HG02943 (cell line): ENCODE results near the gene ADAM17.
"Not testable (repeated sequence)": the region's sequence is repeated elsewhere in the genome, so short reads cannot be mapped to it uniquely, and the experiment has no call there.

Experiments
- ATAC-seq: cut with Tn5 transposase; IDR thresholded peaks from one replicate; pipeline ENCODE4 v1.9.1; 2021; ENCODE audit warnings: mild to moderate bottlenecking, low read depth, moderate library complexity; ENCODE audit not compliant: unreplicated experiment

Gene ADAM17

DNA sequence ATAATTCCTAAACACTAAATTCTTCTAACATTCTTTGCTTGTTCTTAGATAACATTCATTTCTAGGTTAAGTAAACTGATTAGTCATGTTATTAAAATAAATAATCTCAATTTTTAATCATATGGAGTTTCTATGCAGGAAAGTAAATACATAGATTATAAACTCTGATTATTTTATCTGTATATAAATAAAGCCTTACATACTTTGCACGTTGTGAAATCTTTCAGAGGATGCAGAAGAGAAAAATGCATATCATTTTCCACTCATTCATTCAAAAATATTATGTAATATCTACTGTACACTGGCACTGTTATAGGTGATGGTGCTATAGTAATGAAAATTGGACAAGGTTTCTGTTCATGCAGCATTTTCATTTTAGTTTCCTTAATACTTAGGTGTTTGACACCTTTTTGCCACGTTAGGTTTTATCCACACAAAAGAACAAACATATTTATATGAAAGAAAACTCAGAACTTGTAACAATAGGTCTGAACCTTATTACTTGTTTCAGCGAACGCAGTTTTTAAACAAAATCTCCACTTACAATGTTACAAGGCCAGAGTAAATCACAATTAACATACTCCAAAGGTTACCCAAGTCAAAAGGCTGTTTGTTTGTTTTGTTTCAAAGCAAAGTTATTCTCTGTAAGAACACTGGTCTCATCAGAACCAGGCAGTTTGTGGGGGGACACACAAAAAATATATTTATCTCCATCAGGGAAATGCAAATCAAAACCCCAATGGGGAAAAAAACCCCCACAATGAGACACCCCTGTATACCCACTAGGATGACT lies 27.4 kb downstream of the ADAM17 start:
- ATAC-seq: no peak

DNA sequence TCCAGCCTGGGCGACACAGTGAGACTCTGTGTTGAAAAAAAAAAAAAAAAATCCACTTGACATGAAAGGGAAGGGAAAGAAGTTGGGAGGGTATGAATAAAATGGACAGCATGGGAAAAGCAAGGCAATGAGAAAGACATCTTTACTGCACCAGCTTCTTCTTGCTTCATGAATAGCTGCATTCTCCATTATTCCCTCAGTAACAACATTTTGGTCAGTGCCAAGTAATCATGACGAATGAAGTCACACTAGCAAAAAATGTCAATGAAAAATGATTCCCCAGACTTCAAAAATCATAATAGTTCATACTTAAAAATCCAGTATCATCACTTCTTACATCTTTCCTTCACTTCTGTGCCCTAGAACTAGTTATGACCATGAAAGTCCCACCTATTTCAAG lies 30.4 kb downstream of the ADAM17 start:
- ATAC-seq: no peak

DNA sequence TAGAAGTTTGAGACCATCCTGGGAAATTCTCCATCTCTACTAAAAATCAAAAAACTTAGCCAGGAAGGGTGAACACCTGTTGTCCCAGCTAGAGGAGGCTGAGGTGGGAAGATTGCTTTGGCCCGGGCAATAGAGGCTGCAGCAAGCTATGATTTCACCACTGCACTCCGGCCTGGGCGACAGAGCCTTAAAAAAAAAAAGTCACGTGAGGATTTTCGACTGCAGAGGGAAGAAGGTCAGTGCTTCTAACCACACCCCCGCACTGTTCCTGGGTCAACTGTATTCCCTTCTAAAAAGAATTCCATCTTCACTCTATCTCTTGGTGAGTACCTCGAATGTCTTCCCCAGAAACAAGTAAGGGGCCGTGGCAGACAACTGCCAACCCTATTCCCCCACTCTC lies 31.3 kb downstream of the ADAM17 start:
- ATAC-seq: no peak

DNA sequence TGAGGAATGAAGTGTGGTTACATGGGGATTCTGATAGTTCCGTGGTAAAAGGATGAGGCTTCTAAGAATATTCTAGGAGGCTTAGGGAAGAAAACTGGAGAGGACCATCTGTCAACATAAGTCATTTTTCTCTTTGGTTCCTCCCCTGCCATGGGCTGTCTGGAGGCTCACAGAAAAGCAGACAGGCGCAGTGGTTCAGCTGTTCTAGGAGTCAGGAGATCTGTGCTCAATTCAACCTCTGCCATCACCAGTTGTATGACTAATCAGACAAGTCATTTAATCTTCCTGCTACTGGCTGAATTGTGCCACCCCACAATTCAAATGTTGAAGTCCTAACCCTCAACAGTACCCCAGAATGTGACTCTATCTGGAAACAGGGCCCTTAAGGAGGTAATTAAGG lies 36.4 kb downstream of the ADAM17 start:
- no peak for ATAC-seq

DNA sequence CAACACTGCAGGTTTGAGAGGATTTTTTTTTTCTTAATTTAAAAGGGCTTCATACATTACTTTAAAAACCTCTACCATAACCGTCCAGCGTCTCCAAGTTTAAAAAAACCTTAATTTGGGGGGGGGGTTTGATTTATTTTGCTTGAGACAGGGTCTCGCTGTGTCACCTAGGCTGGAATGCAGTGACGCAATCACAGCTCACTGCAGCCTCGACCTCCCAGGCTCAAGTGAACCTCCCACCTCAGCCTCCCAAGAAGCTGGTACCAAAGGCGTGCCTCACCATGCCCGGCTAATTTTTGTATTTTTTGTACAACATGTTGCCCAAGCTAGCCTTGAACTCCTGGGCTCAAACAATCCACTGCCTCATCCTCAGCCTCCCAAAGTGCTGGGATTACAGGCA lies 36.9 kb downstream of the ADAM17 start:
- no peak for ATAC-seq

DNA sequence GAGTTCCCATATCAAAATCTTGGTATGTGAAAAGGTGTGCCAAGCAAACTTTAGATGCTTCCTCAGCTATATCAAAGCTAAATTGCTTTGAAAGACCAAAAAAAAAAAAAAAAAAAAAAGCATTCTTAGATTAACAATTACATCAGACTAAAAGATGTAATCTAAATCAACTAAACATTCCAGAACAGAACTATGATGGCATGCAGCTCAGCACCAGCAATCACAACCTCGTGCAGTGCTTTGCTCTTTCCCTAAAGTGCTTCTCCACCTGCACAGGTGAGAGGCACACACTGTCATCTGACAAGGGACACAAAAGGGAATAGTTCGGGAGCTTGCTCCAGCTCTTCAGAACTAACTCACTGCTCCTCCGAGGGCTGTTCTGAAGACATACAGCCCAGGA lies 37.5 kb downstream of the ADAM17 start:
- no peak for ATAC-seq

DNA sequence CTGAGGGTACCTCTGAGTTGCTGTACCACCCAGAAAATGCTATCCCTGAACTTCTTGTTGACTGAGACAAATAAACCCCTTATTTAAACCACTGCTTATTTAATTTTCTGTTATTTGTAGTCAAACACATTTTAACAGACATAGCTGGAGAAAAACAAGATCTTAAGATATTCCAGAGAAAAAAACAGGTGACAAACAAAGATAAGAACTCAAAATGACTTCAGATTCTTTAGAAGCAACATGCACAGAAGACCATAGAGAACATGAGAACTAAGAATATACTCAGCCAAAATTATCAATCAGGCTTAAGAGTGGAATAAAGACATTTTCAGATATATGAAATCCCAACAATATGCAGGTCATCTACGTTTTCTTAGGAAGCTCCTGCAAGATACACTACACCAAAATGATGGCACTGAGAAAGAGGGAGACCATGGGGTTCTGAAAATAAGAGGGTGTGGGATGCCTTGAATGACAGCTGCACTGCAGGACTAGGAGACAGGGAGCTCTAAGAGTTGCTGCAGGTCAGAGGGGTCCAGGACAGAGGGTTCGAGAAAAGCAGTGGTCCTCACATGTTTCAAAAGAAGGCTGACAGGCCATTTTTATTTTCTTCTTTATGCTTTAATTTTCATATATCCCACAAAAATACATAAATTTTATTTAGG lies 38.4 kb downstream of the ADAM17 start:
- ATAC-seq: no peak

DNA sequence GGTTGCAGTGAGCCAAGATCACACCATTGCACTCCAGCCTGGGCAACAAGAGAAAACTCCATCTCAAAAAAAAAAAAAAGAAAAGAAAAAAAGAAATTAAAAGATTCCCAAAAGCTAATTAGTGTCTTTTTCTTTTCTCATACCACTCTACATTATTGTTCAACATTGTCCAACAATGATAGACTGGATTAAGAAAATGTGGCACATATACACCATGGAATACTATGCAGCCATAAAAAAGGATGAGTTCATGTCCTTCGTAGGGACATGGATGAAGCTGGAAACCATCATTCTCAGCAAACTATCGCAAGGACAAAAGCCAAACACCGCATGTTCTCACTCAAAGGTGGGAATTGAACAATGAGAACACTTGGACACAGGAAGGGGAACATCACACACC lies 41.7 kb downstream of the ADAM17 start:
- ATAC-seq: not testable (repeated sequence)

DNA sequence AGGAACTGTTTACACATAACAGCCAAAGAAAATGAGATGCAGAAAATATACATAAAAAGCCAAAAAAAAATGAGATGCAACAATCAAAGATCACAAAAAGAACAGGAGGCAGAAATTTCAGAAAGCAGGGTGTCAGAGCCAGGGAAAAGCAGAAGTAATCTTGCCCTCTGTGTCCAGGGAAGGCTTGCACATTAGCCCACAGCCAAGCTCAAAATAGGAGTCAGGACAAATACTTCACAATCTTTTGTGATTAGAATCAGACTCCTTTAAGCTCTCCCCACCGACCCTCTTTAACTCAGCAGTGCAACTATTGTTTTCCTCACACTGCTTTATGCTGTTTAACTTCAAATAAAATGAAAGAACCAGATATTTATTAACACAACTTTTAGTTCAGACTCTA lies 46.7 kb downstream of the ADAM17 start:
- ATAC-seq: no peak

DNA sequence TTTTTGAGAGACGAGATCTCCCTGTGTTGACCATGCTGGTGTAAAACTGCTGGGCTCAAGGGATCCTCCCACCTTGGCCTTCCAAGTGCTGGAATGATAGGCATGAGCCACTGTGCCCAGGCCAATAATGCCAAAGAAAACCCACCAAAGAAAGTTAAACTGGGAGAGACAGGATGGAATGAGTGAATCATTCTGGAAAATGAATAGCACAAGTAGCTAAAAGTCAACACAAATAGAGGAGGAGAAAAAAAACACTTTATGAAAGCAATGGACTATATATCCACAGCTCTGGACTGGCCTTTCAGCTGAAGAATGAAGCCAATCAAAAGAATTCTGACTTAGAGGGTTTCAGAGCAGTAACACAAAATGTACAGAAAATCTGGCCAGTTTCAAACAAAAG lies 57.4 kb downstream of the ADAM17 start:
- no peak for ATAC-seq

DNA sequence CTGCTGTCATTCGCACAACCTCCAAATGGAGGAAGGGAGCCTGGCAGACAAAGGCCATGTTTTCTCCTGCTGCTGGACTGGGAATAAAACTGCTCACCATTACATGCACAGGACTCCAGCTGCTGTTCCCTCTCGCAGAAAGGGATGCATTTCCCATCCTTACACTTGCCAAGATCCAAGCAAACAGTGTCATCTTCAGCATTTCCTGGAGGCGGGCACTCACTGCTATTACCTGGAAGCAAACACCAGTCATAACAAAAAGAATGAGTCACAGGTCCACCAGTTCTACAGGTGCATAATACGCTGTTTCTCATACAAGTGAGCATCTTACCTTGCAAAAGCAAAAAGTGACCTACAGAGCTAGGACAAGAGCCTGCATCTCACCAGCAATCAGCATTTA lies 58.6 kb downstream of the ADAM17 start:
- ATAC-seq: no peak

DNA sequence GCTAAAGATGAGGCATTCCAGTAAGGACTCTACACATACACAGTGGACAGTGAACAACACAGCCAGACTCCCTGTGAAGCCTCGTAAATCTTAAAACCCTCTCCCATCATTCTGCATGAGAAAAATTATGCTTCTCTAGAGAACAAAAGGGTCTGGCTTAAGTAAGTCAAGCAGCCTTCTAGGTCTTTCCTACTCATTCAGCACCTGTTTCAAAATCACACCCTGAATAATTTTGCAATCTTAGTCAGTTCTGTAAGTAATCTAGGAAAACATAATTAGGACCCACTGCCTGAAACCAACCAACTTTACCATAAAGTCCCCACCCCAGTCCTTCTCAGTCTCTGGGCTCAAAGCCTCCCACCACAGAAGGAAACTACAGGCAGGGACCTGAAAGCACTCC lies 61.5 kb downstream of the ADAM17 start:
- no peak for ATAC-seq

DNA sequence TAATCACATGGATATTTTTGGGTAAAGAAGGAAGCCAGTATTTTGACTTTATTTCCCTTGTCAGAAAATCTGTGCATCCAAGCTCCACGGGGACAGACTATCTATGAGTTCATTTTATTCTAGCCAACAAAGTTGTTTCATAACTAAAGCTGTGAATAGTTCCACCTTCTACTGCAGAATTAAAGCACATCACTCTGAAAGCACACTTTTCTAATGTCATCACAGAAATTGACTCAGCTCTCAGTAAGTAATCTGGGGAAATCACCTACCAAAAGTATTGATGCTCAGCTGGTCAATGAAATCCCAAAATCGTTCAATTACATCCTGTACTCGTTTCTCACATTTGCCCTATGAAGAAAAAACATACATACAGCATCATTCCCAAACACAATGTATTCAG lies 62.2 kb downstream of the ADAM17 start:
- no peak for ATAC-seq

DNA sequence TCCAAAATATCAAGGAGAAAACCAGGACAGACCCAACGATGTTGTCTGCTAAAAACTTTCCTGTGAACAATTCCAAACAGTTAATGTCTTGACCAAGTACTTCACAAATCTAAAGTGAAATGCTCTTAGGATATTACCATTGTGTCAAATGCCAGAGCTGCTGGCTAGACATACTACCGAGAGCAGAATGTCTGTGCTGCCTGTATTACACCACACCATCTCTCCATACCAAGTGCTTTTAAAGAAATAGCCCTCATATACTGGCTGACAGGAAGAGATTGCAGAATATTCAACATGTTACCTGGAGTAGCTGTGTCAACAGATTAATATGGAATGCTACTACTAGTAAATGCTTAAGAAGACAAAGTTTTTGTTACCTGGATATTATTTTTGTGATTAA lies 62.7 kb downstream of the ADAM17 start:
- ATAC-seq: no peak

DNA sequence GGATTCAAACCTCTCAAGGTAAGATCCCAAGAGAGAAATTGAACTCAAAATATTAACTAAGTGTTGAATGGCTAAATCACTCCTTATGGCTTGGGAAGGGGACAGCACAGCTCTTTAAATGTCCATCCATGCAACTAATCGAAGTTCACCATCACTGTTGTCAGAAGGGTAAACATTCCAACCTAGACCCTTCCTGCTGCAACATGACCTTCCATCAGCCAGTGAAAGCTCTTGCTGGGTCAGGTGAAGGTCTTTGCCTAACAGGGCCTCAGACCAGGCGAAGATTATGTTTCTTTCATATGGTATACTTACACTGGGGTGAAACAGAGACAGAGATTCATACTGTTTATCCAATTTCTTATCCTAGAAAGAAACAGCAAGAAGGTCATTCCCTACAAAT lies 64.8 kb downstream of the ADAM17 start:
- ATAC-seq: no peak

DNA sequence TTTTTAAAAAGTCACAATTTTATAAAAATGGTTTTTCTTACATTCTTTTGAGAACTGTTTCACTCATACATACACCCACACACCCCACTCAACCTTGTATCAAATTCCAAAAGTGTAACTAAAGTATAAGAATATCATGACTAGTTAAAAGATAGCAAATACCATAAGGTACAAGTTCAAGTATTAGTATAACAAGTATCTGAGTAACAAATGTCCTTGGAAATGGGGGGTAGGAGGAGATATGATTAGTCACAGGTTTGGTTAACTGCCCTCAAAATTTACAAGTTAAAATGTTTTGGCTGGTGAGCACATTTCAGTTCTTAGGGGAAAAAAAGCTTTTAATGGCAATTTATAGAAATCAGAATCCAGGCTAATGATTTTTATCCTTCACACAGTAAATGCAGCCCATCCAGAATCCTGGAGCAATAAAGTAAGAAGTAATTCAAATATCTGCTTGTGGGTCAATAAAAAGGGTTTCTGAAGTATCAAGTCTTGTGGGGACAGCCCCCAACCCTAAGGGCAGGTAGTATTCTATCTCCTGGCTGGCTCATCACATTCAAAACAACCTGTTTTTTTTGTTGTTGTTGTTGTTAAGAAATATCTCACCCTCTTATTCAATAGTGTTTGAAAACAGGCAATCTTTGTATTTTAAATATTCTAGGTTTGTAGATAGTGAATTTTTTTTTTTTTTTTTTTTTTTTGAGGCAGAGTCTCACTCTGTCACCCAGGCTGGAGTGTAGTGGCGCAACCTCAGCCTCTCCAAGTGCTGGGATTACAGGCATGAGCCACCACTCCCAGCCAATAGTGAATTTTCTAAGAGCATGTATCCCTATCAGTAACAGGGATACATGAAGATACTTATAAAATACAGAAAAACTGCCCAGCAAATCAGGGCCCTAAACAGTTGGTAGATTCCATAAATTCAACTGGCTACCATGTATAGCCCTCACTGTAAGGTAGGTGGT lies 66.8 kb downstream of the ADAM17 start:
- ATAC-seq: no peak

DNA sequence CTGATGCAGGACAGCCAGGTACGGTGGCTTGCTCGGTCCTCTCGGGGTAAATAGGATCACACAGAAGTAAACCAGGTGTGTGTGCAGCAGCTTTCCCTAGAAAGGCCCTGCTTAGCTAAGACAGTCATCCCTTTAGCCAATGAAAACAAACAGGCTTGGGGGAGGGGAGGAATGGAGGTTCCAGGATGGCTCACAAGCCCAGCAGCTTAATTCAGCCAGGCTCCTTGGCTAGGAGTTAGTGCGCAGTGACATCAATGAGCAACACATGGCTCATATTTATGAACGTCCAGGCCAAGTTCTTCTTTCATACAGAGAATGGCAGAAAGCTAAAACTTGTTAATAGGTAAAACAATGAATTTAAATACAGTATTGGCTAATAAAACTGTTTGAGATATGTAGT lies 71.1 kb downstream of the ADAM17 start:
- ATAC-seq: no peak

DNA sequence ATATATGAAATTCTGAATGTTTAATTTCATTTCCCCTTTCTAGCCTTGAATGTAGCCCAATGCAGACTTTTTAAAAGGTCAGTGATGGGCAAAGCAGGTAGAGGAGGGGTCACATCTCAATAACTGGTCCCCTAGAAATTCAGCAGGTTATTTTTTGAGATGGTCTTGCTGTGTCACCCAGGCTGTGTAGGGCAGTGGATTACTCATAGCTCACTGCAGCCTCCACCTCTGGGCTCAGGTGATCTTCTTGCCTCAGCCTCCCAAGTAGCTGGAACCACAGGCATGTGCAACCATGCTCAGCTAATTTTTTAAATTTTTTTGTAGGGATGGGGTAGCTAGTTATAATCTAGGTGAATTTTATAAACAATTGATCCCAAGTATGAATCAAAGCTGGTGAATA lies 72.5 kb downstream of the ADAM17 start:
- ATAC-seq: no peak

DNA sequence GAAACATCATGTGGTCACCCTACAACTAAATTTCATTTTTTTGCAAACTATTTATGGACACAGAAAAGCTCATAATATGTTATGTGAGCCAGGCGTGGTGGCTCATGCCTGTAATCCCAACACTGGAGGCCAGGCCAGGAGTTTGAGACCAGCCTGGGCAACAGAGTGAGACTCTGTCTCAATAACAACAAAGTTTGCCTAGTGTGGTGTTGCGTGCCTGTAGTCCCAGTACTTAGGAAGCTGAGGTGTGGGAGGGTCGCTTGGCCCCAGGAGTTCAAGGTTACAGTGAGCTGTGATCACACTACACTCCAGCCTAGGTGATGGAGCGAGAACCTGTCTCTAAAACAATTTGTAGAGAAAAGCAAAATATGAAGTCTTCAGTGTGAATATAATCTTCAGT lies 75.5 kb downstream of the ADAM17 start:
- ATAC-seq: no peak

DNA sequence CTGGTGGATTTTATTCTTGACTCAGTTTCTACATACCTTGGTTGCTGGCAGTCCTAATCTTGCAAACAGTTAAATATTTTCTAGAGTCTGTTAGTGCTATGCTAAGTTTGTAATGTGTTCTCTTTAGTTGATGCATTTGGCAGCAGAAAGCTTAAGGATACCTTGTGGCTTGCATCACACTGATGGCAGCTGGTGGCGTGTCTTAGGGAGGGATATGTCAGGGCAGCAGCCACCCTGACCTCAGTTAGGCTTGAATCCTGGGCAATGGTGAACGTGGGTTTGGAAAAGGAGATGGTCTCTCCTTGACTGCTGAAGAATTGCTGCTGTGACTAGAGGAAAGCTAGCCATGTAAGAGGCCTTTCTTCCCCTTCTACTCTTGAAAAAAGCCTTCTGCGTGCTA lies 77.1 kb downstream of the ADAM17 start:
- ATAC-seq: no peak

DNA sequence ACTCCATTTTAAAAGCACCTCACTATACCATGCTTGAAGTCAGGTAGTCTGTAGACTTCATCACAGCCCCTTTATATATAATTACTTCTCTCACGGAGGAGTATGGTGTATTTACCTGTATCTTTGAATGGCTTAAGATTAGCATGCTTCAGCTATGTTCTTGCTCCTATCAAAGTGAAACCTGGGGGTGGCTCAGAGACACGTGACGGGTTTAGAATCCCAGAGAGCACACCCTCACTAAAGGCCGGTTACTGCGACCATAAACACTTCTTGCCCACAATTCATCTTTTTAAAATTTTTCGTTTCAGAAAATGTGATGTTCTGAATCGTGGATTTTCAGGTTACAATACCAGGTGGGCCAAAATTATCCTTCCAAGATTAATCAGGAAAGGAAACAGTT lies 77.7 kb downstream of the ADAM17 start:
- ATAC-seq: no peak
